ENCODE measurements around the gene BUD31. TPM values are rescaled to one million over a fixed set of nuclear protein-coding genes. Genes with fewer than 3 reads are reported as not detected.

BUD31 gene
- total and polyA plus RNA-seq, 9 of the 15 experiments (the other 6 are each of a cell fraction or from before 2014, with no cell fraction given), result 105 to 342 (median 247) TPM

- TF ChIP-seq, protein P1, sequence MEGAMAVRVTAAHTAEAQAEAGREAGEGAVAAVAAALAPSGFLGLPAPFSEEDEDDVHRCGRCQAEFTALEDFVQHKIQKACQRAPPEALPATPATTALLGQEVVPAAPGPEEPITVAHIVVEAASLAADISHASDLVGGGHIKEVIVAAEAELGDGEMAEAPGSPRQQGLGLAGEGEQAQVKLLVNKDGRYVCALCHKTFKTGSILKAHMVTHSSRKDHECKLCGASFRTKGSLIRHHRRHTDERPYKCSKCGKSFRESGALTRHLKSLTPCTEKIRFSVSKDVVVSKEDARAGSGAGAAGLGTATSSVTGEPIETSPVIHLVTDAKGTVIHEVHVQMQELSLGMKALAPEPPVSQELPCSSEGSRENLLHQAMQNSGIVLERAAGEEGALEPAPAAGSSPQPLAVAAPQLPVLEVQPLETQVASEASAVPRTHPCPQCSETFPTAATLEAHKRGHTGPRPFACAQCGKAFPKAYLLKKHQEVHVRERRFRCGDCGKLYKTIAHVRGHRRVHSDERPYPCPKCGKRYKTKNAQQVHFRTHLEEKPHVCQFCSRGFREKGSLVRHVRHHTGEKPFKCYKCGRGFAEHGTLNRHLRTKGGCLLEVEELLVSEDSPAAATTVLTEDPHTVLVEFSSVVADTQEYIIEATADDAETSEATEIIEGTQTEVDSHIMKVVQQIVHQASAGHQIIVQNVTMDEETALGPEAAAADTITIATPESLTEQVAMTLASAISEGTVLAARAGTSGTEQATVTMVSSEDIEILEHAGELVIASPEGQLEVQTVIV (CRISPR knock-in tag; IDR thresholded peaks at IDR 0.05; ENCODE audit: borderline replicate concordance), result no peak
- no peak; the same call in 1 of the 2 replicates for TF ChIP-seq BCOR (IDR thresholded peaks at IDR 0.05)
- no peak for TF ChIP-seq HES1 (IDR thresholded peaks at IDR 0.05; ENCODE audit: low read depth)
- no peak for TF ChIP-seq ZNF668 (CRISPR knock-in tag; IDR thresholded peaks at IDR 0.05)
- TF ChIP-seq ETS2 (tag; IDR thresholded peaks at IDR 0.05; ENCODE audit: borderline replicate concordance, poor library complexity, severe bottlenecking), result no peak
- peak; percentile 61; the same call in 1 of the 2 replicates for TF ChIP-seq NR4A1 (CRISPR knock-in tag; IDR thresholded peaks at IDR 0.05)
- 0 out of 2 replicates have a peak, but pooled peaks have one; percentile 23 for TF ChIP-seq NR4A1 (tag; IDR thresholded peaks at IDR 0.05)
- TF ChIP-seq ZFP1 (CRISPR knock-in tag; IDR thresholded peaks at IDR 0.05), result no peak
- no peak for TF ChIP-seq ZNF324 (CRISPR knock-in tag; IDR thresholded peaks at IDR 0.05)
- TF ChIP-seq ZNF431 (CRISPR knock-in tag; IDR thresholded peaks at IDR 0.05), result no peak
- no peak for TF ChIP-seq GTF2A2 (tag; IDR thresholded peaks at IDR 0.05)
- TF ChIP-seq TFAM (CRISPR knock-in tag; conservative IDR thresholded peaks at IDR 0.05), result no peak
- peak; percentile 42; the same call in 1 of the 2 replicates for TF ChIP-seq NBN (IDR thresholded peaks at IDR 0.05; ENCODE audit: low read depth)
- peak; percentile 9 for TF ChIP-seq PRDM10 (IDR thresholded peaks at IDR 0.05; ENCODE audit: partially characterized antibody)
- TF ChIP-seq FOXP1 (CRISPR knock-in tag; IDR thresholded peaks at IDR 0.05), result peak; percentile 42
- no peak for TF ChIP-seq SETDB1 (IDR thresholded peaks at IDR 0.05; ENCODE audit: low read length)
- no peak for TF ChIP-seq TSHZ1 (CRISPR knock-in tag; IDR thresholded peaks at IDR 0.05)
- no peak for TF ChIP-seq CBX3 (IDR thresholded peaks at IDR 0.05; ENCODE audit: borderline replicate concordance in 1 of 2, low read length in 2 of 2)
Measured at GRCh38 chr7:99408379-99409191, at the start of gene BUD31, which contains the start of gene PDAP1 (continued).
